Measurements from ENCODE around the gene CTCFL. TPM values are rescaled to one million over a fixed set of nuclear protein-coding genes. Genes with fewer than 3 reads are reported as not detected.

The CTCFL gene, protein sequence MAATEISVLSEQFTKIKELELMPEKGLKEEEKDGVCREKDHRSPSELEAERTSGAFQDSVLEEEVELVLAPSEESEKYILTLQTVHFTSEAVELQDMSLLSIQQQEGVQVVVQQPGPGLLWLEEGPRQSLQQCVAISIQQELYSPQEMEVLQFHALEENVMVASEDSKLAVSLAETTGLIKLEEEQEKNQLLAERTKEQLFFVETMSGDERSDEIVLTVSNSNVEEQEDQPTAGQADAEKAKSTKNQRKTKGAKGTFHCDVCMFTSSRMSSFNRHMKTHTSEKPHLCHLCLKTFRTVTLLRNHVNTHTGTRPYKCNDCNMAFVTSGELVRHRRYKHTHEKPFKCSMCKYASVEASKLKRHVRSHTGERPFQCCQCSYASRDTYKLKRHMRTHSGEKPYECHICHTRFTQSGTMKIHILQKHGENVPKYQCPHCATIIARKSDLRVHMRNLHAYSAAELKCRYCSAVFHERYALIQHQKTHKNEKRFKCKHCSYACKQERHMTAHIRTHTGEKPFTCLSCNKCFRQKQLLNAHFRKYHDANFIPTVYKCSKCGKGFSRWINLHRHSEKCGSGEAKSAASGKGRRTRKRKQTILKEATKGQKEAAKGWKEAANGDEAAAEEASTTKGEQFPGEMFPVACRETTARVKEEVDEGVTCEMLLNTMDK
- total RNA-seq (not detected in 2 replicates), polyA plus RNA-seq (not detected in 2 replicates), polyA minus RNA-seq (ENCODE audit: low replicate concordance) (not detected in 2 replicates)
- polyA plus RNA-seq (2012) = not detected in 2 replicates

DNA sequence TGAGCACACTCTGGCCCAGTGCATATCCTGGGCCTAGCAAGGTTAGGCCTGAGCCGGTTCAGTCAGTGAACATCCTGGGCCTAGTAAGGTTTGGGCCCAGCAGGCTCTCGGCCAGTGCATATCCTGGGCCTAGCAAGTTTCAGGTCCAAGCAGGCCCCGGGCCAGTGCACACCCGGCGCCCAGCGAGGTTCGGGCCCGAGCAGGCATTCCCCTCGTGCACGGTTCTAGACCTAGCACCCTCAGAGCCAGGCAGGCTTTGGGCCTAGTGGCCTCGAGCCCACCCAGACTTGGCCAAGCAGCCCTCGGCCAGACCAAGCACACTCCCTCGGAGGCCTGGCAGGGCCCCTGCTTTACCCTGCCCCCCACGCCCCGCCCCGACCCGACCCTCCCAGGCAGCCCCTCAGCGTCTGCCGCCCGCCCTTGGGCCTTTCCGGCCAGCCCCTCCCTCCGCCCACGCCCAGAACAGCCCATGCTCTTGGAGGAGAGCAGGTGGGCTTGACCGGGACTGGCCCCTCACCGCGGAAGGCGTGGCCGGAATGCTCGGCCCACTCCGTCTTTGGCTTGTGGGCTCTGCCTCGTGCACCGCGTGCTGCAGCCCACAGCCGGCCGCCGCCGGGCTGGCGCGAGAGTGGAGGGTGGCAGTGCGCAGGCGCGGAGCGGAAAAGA lies at the start of gene CTCFL:
TSS of gene CTCFL (minus strand) at position 630 of the 666 bp plus-strand sequence. CDS start 935 bp downstream, outside the sequence.
- DNase-seq (ENCODE audit: low read depth in 2 of 2) = no peak
- Histone ChIP-seq H3K9me3 (ENCODE audit: control insufficient read depth, insufficient read depth, low read depth, low read length) (no peaks in the 10 kb centered on the region), H3K36me3 (ENCODE audit: control insufficient read depth, insufficient read depth, low read length) (no peaks in the 10 kb centered on the region), H4K20me1 (ENCODE audit: control insufficient read depth, extremely low read depth, insufficient read depth, low read length) (no peaks in the 10 kb centered on the region), H3K79me2 (ENCODE audit: control insufficient read depth, insufficient read depth, low read length) (no peaks in the 10 kb centered on the region), H2AFZ (ENCODE audit: low read length) (no peak within 1 kb of the TSS), H3K9ac (ENCODE audit: insufficient read depth, low read length) (no peak within 1 kb of the TSS), H3K4me2 (ENCODE audit: extremely low read depth, insufficient read depth, low read length) (no peak within 1 kb of the TSS), H3K27ac (ENCODE audit: insufficient read depth, low read length) (no peak within 1 kb of the TSS), H3K4me1 (ENCODE audit: control insufficient read depth, extremely low read depth, insufficient read depth, low read length) (no peaks in the 10 kb centered on the region), H3K4me3 (replicated peaks in 1 of 4; ENCODE audit: control extremely low read depth in 1 of 4, insufficient read depth in 1 of 4, low read depth in 3 of 4, low read length in 4 of 4) (no peak within 1 kb of the TSS), H3K27me3 (ENCODE audit: control insufficient read depth, insufficient read depth, low read length) (no peaks in the 10 kb centered on the region)
- TF ChIP-seq EZH2 (IDR thresholded peaks at IDR 0.05; ENCODE audit: low read length, missing control alignments) = no peak
- TF ChIP-seq, protein P1, sequence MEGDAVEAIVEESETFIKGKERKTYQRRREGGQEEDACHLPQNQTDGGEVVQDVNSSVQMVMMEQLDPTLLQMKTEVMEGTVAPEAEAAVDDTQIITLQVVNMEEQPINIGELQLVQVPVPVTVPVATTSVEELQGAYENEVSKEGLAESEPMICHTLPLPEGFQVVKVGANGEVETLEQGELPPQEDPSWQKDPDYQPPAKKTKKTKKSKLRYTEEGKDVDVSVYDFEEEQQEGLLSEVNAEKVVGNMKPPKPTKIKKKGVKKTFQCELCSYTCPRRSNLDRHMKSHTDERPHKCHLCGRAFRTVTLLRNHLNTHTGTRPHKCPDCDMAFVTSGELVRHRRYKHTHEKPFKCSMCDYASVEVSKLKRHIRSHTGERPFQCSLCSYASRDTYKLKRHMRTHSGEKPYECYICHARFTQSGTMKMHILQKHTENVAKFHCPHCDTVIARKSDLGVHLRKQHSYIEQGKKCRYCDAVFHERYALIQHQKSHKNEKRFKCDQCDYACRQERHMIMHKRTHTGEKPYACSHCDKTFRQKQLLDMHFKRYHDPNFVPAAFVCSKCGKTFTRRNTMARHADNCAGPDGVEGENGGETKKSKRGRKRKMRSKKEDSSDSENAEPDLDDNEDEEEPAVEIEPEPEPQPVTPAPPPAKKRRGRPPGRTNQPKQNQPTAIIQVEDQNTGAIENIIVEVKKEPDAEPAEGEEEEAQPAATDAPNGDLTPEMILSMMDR (conservative IDR thresholded peaks at IDR 0.05 in 1 of 2, IDR thresholded peaks at IDR 0.05 in 1 of 2; ENCODE audit: low read depth in 1 of 2, low read length in 2 of 2) = no peak

DNA sequence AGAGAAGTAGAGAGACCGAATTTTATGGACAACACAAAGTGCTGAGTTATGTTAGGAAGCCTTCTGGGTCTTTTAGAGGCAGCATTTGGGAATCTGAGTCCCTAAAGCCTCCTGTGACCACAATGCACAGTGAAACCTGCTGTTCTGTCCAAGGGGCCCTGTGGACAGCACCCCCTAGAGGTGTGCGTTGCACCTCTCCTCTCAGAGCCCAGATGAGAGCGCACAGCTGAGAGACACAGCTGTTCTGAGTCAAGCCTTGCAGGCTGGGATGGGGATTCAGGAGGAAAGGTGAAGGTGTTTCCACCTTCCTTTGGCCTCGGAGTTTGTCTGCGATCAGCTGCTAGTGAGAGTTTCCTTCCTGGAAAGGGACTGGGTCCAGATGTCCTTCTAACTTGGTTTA lies 49.0 kb upstream of the CTCFL start:
- no peak overlapping the region for H3K4me2 ChIP-seq (ENCODE audit: extremely low read depth, insufficient read depth, low read length)
- DNase-seq (ENCODE audit: low read depth in 2 of 2) = no peak
- H3K4me3 ChIP-seq (replicated peaks in 1 of 4; ENCODE audit: control extremely low read depth in 1 of 4, insufficient read depth in 1 of 4, low read depth in 3 of 4, low read length in 4 of 4) = no peak overlapping the region
- H3K9me3 ChIP-seq (ENCODE audit: control insufficient read depth, insufficient read depth, low read depth, low read length) = no peaks in the 10 kb centered on the region
- H3K36me3 ChIP-seq (ENCODE audit: control insufficient read depth, insufficient read depth, low read length) = no peaks in the 10 kb centered on the region
- no peak overlapping the region for H3K9ac ChIP-seq (ENCODE audit: insufficient read depth, low read length)
- H3K27ac ChIP-seq (ENCODE audit: insufficient read depth, low read length) = no peak overlapping the region
- H3K27me3 ChIP-seq (ENCODE audit: control insufficient read depth, insufficient read depth, low read length) = no peaks in the 10 kb centered on the region
- TF ChIP-seq EZH2 (IDR thresholded peaks at IDR 0.05; ENCODE audit: low read length, missing control alignments) = no peak
- TF ChIP-seq, protein P1 (conservative IDR thresholded peaks at IDR 0.05 in 1 of 2, IDR thresholded peaks at IDR 0.05 in 1 of 2; ENCODE audit: low read depth in 1 of 2, low read length in 2 of 2) = no peak
- no peak overlapping the region for H2AFZ ChIP-seq (ENCODE audit: low read length)
- no peaks in the 10 kb centered on the region for H4K20me1 ChIP-seq (ENCODE audit: control insufficient read depth, extremely low read depth, insufficient read depth, low read length)
- H3K79me2 ChIP-seq (ENCODE audit: control insufficient read depth, insufficient read depth, low read length) = no peaks in the 10 kb centered on the region
- no peaks in the 10 kb centered on the region for H3K4me1 ChIP-seq (ENCODE audit: control insufficient read depth, extremely low read depth, insufficient read depth, low read length)

DNA sequence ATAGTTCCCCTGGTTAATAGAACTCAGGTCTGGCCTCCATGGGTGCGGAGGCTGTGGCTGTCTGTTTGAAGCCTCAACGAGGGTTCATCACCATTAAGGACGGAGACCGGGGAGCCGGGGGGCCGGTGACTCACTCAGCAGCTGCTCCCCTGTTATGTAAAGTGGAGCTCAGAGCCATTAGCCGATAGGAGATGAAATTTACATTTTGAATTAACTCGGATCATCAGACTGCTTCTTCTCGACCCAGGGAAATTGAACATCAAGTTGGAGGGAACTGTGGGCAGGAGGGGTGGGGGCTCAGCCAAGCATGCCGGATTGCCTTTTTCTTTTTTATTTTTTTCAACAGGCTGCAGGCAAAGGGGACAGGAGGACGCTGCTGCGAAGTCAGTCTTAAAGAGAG lies 48.3 kb upstream of the CTCFL start:
- H3K36me3 ChIP-seq (ENCODE audit: control insufficient read depth, insufficient read depth, low read length) = no peaks in the 10 kb centered on the region

More for the DNA sequence above, 48.3 kb upstream of the CTCFL start:
- TF ChIP-seq, protein P1 (conservative IDR thresholded peaks at IDR 0.05 in 1 of 2, IDR thresholded peaks at IDR 0.05 in 1 of 2; ENCODE audit: low read depth in 1 of 2, low read length in 2 of 2) = no peak
- TF ChIP-seq EZH2 (IDR thresholded peaks at IDR 0.05; ENCODE audit: low read length, missing control alignments) = no peak
- Histone ChIP-seq H3K27ac (ENCODE audit: insufficient read depth, low read length) (no peak overlapping the region), H3K27me3 (ENCODE audit: control insufficient read depth, insufficient read depth, low read length) (no peaks in the 10 kb centered on the region), H4K20me1 (ENCODE audit: control insufficient read depth, extremely low read depth, insufficient read depth, low read length) (no peaks in the 10 kb centered on the region), H3K9me3 (ENCODE audit: control insufficient read depth, insufficient read depth, low read depth, low read length) (no peaks in the 10 kb centered on the region), H3K9ac (ENCODE audit: insufficient read depth, low read length) (no peak overlapping the region), H2AFZ (ENCODE audit: low read length) (no peak overlapping the region), H3K79me2 (ENCODE audit: control insufficient read depth, insufficient read depth, low read length) (no peaks in the 10 kb centered on the region), H3K4me3 (replicated peaks in 1 of 4; ENCODE audit: control extremely low read depth in 1 of 4, insufficient read depth in 1 of 4, low read depth in 3 of 4, low read length in 4 of 4) (no peak overlapping the region), H3K4me2 (ENCODE audit: extremely low read depth, insufficient read depth, low read length) (no peak overlapping the region), H3K4me1 (ENCODE audit: control insufficient read depth, extremely low read depth, insufficient read depth, low read length) (no peaks in the 10 kb centered on the region)
- DNase-seq (ENCODE audit: low read depth in 2 of 2) = no peak

All from fibroblast of lung (primary cell).